Placental pericyte (primary cell): ENCODE results near the gene SET. TPM values are rescaled to one million over a fixed set of nuclear protein-coding genes. Genes with fewer than 3 reads are reported as not detected.

Experiments used
- small RNA-seq: library from RNA; depleted of rRNA; stranded (forward); fragments of <200 nt; gene quantifications from one replicate; pipeline ENCODE3, GENCODE V24; 2012; ENCODE audit warnings: low replicate concordance
- total RNA-seq: library from RNA; depleted of rRNA; stranded (reverse); fragments of >200 nt; gene quantifications from 2 replicates; pipeline ENCODE4 v1.2.3, GENCODE V29; 2012

SET gene
- 395 and 658 TPM in 2 replicates for total RNA-seq

GRCh38 chr9:128688501-128689292 is at the start of gene SET:
TSS of gene SET (plus strand) at chr9:128689222. CDS start at chr9:128689583, 361 bp downstream.

GRCh38 chr9:128656416-128657343 is 32.3 kb upstream of the SET start, which contains the start of gene DYNC2I2:
TSS of gene DYNC2I2 (minus strand) at chr9:128656847. CDS start at chr9:128656726, 121 bp downstream.

GRCh38 chr9:128702445-128702948 is 13.5 kb downstream of the SET start, which contains the start of gene PKN3:
TSS of gene PKN3 (plus strand) at chr9:128702503. CDS start at chr9:128702916, 413 bp downstream.

GRCh38 chr9:128723866-128724743 is 35.1 kb downstream of the SET start, which contains the start of gene ZDHHC12:
TSS of gene ZDHHC12 (minus strand) at chr9:128724127. CDS start at chr9:128724093, 34 bp downstream.

Small RNA genes lying within 50 kb of the gene (small RNA-seq; reads per million reads assigned to genes)
- gene RF00017, result not detected
- gene RN7SL560P, result not detected

Other genes with a start within 250 kb of the SET start
- 25.2 and 51.0 TPM in 2 replicates for gene ODF2, start 233.2 kb upstream of the SET start, total RNA-seq
- 21.0 and 38.7 TPM in 2 replicates for gene GLE1, start 184.5 kb upstream of the SET start, total RNA-seq
- gene SPTAN1, start 136.6 kb upstream of the SET start, total RNA-seq, result 290 and 407 TPM in 2 replicates
- 39.4 and 95.5 TPM in 2 replicates for gene DYNC2I2, start 32.4 kb upstream of the SET start, total RNA-seq
- gene PKN3, start 13.3 kb downstream of the SET start, total RNA-seq, result 3.1 and 3.7 TPM in 2 replicates
- 67.0 and 73.5 TPM in 2 replicates for gene ZDHHC12, start 34.9 kb downstream of the SET start, total RNA-seq
- gene ZER1, start 82.7 kb downstream of the SET start, total RNA-seq, result 19.0 and 35.0 TPM in 2 replicates
- 17.8 and 18.2 TPM in 2 replicates for gene TBC1D13, start 98.0 kb downstream of the SET start, total RNA-seq
- 7.7 and 35.5 TPM in 2 replicates for gene ENDOG, start 129.3 kb downstream of the SET start, total RNA-seq
- gene SPOUT1, start 140.6 kb downstream of the SET start, total RNA-seq, result 11.2 and 40.4 TPM in 2 replicates
- gene KYAT1, start 192.7 kb downstream of the SET start, total RNA-seq, result 5.3 and 13.3 TPM in 2 replicates
- 70.5 and 117 TPM in 2 replicates for gene LRRC8A, start 192.9 kb downstream of the SET start, total RNA-seq
- 3.6 and 24.5 TPM in 2 replicates for gene PHYHD1, start 231.8 kb downstream of the SET start, total RNA-seq